SK-N-SH treated with all-trans-retinoic acid at 6 μM for 48 hours (cell line): ENCODE results near the gene P2RX5.

Experiments
- ATAC-seq: fragments of 200-7000 bp; cut with Tn5 transposase; 3 replicates; pipeline ENCODE4 v1.9.1; 2020; ENCODE audit warnings: mild to moderate bottlenecking, moderate library complexity
- ARNTL ChIP-seq: fragments of 450-650 bp; formaldehyde crosslinking; IDR thresholded peaks from 2 replicates; pipeline ENCODE4 v1.5.0; 2020; ENCODE audit warnings: low read depth, mild to moderate bottlenecking, moderate library complexity, borderline replicate concordance
- BACH2 ChIP-seq: fragments of 250-450 bp; sonication (Bioruptor Pico); IDR thresholded peaks from 2 replicates; pipeline ENCODE4 v1.9.0; 2021; ENCODE audit warnings: mild to moderate bottlenecking, borderline replicate concordance
- CREB5 ChIP-seq: fragments of 250-450 bp; sonication (Bioruptor Pico); IDR thresholded peaks from 2 replicates; pipeline ENCODE4 v1.5.1; 2020; ENCODE audit warnings: low read depth, mild to moderate bottlenecking, moderate library complexity
- ESRRG ChIP-seq: fragments of 250-450 bp; sonication (Bioruptor Pico); IDR thresholded peaks from 2 replicates; pipeline ENCODE4 v1.6.1; 2021; ENCODE audit warnings: mild to moderate bottlenecking
- GLIS3 ChIP-seq: fragments of 250-450 bp; sonication (Bioruptor Pico); IDR thresholded peaks from 2 replicates; pipeline ENCODE4 v1.5.0; 2020; ENCODE audit warnings: mild to moderate bottlenecking, moderate library complexity
- ISL1 ChIP-seq: fragments of 250-450 bp; sonication (Bioruptor Pico); IDR thresholded peaks from 2 replicates; pipeline ENCODE4 v2.1.2; 2022; ENCODE audit warnings: mild to moderate bottlenecking, moderate library complexity
- OSR1 ChIP-seq: fragments of 250-450 bp; sonication (Bioruptor Pico); IDR thresholded peaks from 2 replicates; pipeline ENCODE4 v1.8.0; 2022; ENCODE audit warnings: moderate library complexity, mild to moderate bottlenecking, inconsistent platforms
- PATZ1 ChIP-seq: fragments of 250-450 bp; sonication (Bioruptor Pico); IDR thresholded peaks from 2 replicates; pipeline ENCODE4 v1.8.0; 2020; ENCODE audit warnings: mild to moderate bottlenecking, moderate library complexity, borderline replicate concordance
- SNAI2 ChIP-seq: fragments of 250-450 bp; sonication (Bioruptor Pico); IDR thresholded peaks from 2 replicates; pipeline ENCODE4 v1.5.0; 2020; ENCODE audit warnings: mild to moderate bottlenecking, moderate library complexity
- TCF4 ChIP-seq: fragments of 250-450 bp; sonication (Bioruptor Pico); IDR thresholded peaks from 2 replicates; pipeline ENCODE4 v1.8.0; 2021; ENCODE audit warnings: mild to moderate bottlenecking, moderate library complexity, borderline replicate concordance
- ZC3H10 ChIP-seq: fragments of 250-450 bp; sonication (Bioruptor Pico); IDR thresholded peaks from 2 replicates; pipeline ENCODE4 v1.5.1; 2021; ENCODE audit warnings: mild to moderate bottlenecking, moderate library complexity
- ZFP3 ChIP-seq: fragments of 250-450 bp; sonication (Bioruptor Pico); IDR thresholded peaks from 2 replicates; pipeline ENCODE4 v1.5.0; 2020; ENCODE audit warnings: mild to moderate bottlenecking, moderate library complexity
- ZFP30 ChIP-seq: fragments of 450-650 bp; formaldehyde crosslinking; IDR thresholded peaks from 2 replicates; pipeline ENCODE4 v1.5.0; 2022; ENCODE audit warnings: mild to moderate bottlenecking, moderate library complexity
- ZNF565 ChIP-seq: fragments of 450-650 bp; formaldehyde crosslinking; conservative IDR thresholded peaks from 2 replicates; pipeline ENCODE4 v1.5.0; 2020; ENCODE audit warnings: low read depth, mild to moderate bottlenecking, moderate library complexity
- ZNF70 ChIP-seq: fragments of 450-650 bp; formaldehyde crosslinking; IDR thresholded peaks from 2 replicates; pipeline ENCODE4 v1.5.0; 2020; ENCODE audit warnings: mild to moderate bottlenecking, moderate library complexity
- ZNF8 ChIP-seq: fragments of 450-650 bp; formaldehyde crosslinking; IDR thresholded peaks from 2 replicates; pipeline ENCODE4 v1.5.0; 2020; ENCODE audit warnings: mild to moderate bottlenecking, moderate library complexity
- TF ChIP-seq, protein P1 (sequence below): fragments of 250-450 bp; sonication (Bioruptor Pico); IDR thresholded peaks from 2 replicates; pipeline ENCODE4 v1.5.0; 2020; ENCODE audit warnings: mild to moderate bottlenecking, moderate library complexity
- TF ChIP-seq, protein P2 (sequence below): fragments of 250-450 bp; sonication (Bioruptor Pico); IDR thresholded peaks from 2 replicates; pipeline ENCODE4 v1.8.0; 2021; ENCODE audit warnings: low read depth, mild to moderate bottlenecking, moderate library complexity, borderline replicate concordance

P2RX5 gene

DNA sequence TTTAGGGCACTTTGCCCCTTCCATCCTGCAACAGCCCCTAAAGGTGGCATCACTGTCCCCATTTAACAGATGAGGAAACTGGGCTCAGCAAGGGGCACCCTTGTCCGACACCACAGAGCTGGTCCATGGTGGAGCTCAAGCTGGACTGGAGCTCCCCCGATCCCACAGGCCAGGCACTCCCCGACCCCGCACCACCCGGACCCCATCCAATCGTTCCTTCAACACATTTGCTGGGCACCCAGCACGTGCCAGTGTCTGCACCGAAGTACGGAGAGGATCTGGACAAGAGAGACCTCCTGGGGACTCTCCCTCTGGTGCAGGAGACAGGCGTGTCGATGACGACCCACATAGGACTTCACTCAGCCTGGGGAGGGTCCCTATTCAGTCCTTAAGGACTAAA is 13.9 kb downstream of the P2RX5 start:
- ATAC-seq: no peak
- TF ChIP-seq, protein P1, sequence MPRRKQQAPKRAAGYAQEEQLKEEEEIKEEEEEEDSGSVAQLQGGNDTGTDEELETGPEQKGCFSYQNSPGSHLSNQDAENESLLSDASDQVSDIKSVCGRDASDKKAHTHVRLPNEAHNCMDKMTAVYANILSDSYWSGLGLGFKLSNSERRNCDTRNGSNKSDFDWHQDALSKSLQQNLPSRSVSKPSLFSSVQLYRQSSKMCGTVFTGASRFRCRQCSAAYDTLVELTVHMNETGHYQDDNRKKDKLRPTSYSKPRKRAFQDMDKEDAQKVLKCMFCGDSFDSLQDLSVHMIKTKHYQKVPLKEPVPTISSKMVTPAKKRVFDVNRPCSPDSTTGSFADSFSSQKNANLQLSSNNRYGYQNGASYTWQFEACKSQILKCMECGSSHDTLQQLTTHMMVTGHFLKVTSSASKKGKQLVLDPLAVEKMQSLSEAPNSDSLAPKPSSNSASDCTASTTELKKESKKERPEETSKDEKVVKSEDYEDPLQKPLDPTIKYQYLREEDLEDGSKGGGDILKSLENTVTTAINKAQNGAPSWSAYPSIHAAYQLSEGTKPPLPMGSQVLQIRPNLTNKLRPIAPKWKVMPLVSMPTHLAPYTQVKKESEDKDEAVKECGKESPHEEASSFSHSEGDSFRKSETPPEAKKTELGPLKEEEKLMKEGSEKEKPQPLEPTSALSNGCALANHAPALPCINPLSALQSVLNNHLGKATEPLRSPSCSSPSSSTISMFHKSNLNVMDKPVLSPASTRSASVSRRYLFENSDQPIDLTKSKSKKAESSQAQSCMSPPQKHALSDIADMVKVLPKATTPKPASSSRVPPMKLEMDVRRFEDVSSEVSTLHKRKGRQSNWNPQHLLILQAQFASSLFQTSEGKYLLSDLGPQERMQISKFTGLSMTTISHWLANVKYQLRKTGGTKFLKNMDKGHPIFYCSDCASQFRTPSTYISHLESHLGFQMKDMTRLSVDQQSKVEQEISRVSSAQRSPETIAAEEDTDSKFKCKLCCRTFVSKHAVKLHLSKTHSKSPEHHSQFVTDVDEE (CRISPR knock-in tag): no peak
- TF ChIP-seq, protein P2, sequence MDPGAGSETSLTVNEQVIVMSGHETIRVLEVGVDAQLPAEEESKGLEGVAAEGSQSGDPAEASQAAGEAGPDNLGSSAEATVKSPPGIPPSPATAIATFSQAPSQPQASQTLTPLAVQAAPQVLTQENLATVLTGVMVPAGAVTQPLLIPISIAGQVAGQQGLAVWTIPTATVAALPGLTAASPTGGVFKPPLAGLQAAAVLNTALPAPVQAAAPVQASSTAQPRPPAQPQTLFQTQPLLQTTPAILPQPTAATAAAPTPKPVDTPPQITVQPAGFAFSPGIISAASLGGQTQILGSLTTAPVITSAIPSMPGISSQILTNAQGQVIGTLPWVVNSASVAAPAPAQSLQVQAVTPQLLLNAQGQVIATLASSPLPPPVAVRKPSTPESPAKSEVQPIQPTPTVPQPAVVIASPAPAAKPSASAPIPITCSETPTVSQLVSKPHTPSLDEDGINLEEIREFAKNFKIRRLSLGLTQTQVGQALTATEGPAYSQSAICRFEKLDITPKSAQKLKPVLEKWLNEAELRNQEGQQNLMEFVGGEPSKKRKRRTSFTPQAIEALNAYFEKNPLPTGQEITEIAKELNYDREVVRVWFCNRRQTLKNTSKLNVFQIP: no peak
- TF ChIP-seq ESRRG (no peak), SNAI2 (no peak), ZC3H10 (CRISPR knock-in tag) (no peak), CREB5 (CRISPR knock-in tag) (no peak), GLIS3 (CRISPR knock-in tag) (no peak), TCF4 (CRISPR knock-in tag) (no peak)

DNA sequence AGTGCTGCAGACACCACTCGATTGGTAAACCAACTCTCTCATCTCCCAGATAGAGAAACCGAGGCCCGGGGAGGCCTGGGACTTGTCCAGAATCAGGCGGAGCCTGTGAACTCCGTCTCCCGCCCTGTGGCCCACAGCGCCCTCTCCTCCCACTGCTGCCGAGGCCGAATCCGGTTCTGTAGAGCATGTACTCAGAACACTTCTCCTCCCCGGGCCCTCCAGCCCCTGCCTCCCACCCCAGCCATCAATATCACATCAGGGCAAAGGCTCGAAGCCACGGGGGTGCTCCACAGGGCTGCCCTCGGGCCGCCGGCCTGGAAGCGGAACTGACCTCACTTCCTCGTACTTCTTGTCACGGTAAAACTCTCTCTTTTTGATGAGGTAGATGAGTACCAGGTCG is 14.4 kb downstream of the P2RX5 start:
- TF ChIP-seq BACH2 (CRISPR knock-in tag): no peak
- no peak for TF ChIP-seq GLIS3 (CRISPR knock-in tag)
- TF ChIP-seq, protein P2: no peak
- TF ChIP-seq ZC3H10 (CRISPR knock-in tag): no peak
- TF ChIP-seq, protein P1 (CRISPR knock-in tag): no peak
- no peak for TF ChIP-seq SNAI2
- TF ChIP-seq PATZ1 (CRISPR knock-in tag): no peak
- TF ChIP-seq ARNTL (CRISPR knock-in tag): no peak
- TF ChIP-seq ISL1 (CRISPR knock-in tag): no peak
- no peak for TF ChIP-seq ZNF565
- no peak for TF ChIP-seq ZFP30
- no peak for TF ChIP-seq ZFP3 (CRISPR knock-in tag)
- no peak for ATAC-seq

- no peak for ATAC-seq
- TF ChIP-seq ARNTL (CRISPR knock-in tag) (no peak), ISL1 (CRISPR knock-in tag) (no peak), ZC3H10 (CRISPR knock-in tag) (no peak), GLIS3 (CRISPR knock-in tag) (no peak), ZNF565 (no peak), ZFP30 (no peak), OSR1 (CRISPR knock-in tag) (no peak), SNAI2 (no peak), TCF4 (CRISPR knock-in tag) (no peak), CREB5 (CRISPR knock-in tag) (no peak), PATZ1 (CRISPR knock-in tag) (no peak), ZNF8 (no peak), ZNF70 (no peak), ZFP3 (CRISPR knock-in tag) (no peak)
Observed at GRCh38 chr17:3681057-3681456, 14.9 kb downstream of the P2RX5 start.
